ENCODE results near the gene FLT1.

- TF ChIP-seq, protein P1, sequence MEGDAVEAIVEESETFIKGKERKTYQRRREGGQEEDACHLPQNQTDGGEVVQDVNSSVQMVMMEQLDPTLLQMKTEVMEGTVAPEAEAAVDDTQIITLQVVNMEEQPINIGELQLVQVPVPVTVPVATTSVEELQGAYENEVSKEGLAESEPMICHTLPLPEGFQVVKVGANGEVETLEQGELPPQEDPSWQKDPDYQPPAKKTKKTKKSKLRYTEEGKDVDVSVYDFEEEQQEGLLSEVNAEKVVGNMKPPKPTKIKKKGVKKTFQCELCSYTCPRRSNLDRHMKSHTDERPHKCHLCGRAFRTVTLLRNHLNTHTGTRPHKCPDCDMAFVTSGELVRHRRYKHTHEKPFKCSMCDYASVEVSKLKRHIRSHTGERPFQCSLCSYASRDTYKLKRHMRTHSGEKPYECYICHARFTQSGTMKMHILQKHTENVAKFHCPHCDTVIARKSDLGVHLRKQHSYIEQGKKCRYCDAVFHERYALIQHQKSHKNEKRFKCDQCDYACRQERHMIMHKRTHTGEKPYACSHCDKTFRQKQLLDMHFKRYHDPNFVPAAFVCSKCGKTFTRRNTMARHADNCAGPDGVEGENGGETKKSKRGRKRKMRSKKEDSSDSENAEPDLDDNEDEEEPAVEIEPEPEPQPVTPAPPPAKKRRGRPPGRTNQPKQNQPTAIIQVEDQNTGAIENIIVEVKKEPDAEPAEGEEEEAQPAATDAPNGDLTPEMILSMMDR (conservative IDR thresholded peaks at IDR 0.05 in 1 of 2, IDR thresholded peaks at IDR 0.05 in 1 of 2; ENCODE audit: low read depth in 1 of 2, low read length in 2 of 2): no peak
- TF ChIP-seq EZH2 (IDR thresholded peaks at IDR 0.05; ENCODE audit: low read length, missing control alignments): no peak
These were observed 60.0 kb downstream of the FLT1 start for GRCh38 chr13:28434926-28435325.

Measured in fibroblast of lung (primary cell).